Cardiac fibroblast (primary cell): ENCODE results near the gene MRPL10.

Source experiments
- DNase-seq, 2 donors: peaks; one replicate each; pipeline versions ENCODE4 v3.0.0 to v3.0.0-alpha.2; 2010; ENCODE audit warnings: low read depth in 2 of 2
- H3K4me3 ChIP-seq, 2 donors: replicated peaks in 1 of 2; 1 replicate in 1 of 2; 2 replicates in 1 of 2; pipeline ENCODE4 v1.5.1; 2011; ENCODE audit warnings: low read depth in 2 of 2, low read length in 2 of 2, mild to moderate bottlenecking in 2 of 2, moderate library complexity in 1 of 2
- CTCF ChIP-seq: IDR thresholded peaks from one replicate; pipeline ENCODE4 v1.5.1; 2011; ENCODE audit warnings: low read depth, mild to moderate bottlenecking, low read length, inconsistent platforms

MRPL10 gene

DNA sequence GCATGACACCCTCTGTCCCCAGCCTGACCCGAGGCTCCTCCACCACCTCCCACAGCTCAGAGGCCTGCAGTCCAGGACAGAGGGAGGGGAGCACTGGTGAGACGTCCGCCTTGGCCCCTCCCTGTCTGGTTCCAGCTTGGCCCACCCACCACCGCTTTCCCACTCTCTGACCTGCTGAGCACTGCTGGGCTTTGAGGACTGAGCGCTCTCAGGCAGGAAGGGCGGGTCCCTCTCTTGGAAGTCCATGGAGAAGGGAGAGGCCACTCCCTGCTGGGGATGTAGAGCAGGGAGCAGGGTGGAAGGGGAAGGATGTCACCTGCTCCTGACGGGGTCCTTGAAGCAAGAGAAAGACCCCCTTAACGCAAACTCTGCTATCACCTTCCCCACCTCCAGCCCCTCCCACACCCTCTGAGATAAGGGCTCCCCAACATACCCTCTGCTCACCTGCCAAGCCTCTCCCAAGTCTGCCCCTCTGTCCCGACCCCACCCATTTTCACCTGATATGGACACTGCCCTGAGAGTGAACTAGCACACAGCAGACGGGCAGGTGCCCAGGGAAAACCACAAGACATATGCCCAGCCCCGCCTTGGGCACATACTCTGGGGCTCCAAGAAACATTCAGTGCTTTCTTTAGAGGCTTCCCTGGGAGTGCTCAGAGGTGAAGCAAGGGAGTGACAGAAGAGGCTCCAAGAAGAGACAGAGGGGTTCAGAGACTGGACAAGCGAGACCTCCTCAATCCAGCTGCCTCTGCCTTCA, 11.1 kb downstream of the MRPL10 start:
- H3K4me3 ChIP-seq = no peak overlapping the region
- no peak for DNase-seq
- TF ChIP-seq CTCF = no peak

DNA sequence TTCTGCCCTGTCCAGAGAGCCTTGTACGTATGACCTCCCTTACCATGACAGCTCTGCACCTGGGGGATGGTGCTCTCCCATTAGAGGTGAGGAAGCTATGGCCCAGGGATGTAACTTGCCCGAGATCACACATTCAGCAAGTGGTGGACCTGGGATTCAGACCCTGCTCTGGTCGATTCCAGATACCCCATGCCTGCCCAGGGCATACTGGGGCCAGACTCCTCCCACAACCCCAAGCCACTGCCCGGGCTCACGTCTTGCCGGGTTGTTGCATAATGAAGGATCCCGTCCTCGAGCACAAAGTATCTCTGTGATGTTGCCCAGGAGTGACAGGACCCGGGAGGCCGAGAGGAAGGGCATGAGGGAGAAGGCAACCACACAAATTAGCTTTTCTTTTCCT, 11.9 kb downstream of the MRPL10 start:
- DNase-seq = no peak
- no peak overlapping the region for H3K4me3 ChIP-seq
- TF ChIP-seq CTCF = no peak

DNA sequence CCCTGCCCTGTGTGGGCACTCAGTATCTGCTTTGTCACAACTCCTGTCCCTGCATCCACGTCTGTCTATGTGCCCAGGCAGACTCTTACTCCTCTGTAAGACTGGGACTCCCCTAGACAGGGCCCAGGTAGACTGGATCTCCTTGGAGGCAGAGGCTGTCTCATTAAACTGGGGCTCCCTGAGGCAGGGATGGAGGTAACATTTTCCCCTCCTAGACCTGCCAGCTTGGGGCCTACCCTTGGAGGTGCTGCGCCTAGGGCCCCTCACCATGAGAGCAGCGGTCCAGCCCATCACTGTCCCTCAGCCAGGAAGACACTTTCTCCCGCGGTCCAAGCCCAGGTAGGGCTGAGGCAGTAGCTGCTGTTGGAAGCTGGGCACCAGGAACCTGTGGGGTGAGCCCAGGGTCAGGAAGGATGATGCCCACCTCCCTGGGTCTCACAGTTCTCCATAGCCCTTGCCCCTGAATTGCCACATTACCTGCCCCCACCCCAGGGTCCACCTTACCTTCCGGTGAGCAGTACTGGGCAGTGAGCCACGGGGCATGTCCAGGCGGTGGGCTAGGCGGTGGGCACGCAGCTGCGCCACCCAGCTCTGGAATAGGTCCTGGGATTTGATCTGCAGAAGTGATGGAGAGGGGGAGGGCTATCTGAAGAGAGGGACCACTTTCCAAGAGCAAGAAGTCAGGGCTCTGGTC, 13.2 kb downstream of the MRPL10 start:
- DNase-seq = no peak
- TF ChIP-seq CTCF = no peak
- no peak overlapping the region for H3K4me3 ChIP-seq

GRCh38 chr17:47816947-47817346, 14.4 kb downstream of the MRPL10 start:
- no peak overlapping the region for H3K4me3 ChIP-seq
- DNase-seq = no peak
- TF ChIP-seq CTCF = no peak

GRCh38 chr17:47816111-47816735, 15.1 kb downstream of the MRPL10 start:
- H3K4me3 ChIP-seq = no peak overlapping the region
- no peak for DNase-seq
- no peak for TF ChIP-seq CTCF

- H3K4me3 ChIP-seq = no peak overlapping the region
- TF ChIP-seq CTCF = no peak
- no peak for DNase-seq
These were observed 16.0 kb downstream of the MRPL10 start for GRCh38 chr17:47815106-47815918.
